ENCODE data around the gene ZCCHC7.

GRCh38 chr9:37239921-37240320, 119.5 kb downstream of the ZCCHC7 start:
- TF ChIP-seq FOS (IDR thresholded peaks at IDR 0.05; ENCODE audit: extremely low read depth, insufficient read length) (no peak), ZBTB49 (CRISPR knock-in tag; IDR thresholded peaks at IDR 0.05; ENCODE audit: borderline replicate concordance) (no peak), POLR2AphosphoS5 (IDR thresholded peaks at IDR 0.05; ENCODE audit: control insufficient read depth, insufficient read depth, low read depth, low read length) (no peak), TAF9B (IDR thresholded peaks at IDR 0.05; ENCODE audit: partially characterized antibody) (no peak), PRMT5 (CRISPR knock-in tag; IDR thresholded peaks at IDR 0.05) (no peak)
- TF ChIP-seq, protein P1, sequence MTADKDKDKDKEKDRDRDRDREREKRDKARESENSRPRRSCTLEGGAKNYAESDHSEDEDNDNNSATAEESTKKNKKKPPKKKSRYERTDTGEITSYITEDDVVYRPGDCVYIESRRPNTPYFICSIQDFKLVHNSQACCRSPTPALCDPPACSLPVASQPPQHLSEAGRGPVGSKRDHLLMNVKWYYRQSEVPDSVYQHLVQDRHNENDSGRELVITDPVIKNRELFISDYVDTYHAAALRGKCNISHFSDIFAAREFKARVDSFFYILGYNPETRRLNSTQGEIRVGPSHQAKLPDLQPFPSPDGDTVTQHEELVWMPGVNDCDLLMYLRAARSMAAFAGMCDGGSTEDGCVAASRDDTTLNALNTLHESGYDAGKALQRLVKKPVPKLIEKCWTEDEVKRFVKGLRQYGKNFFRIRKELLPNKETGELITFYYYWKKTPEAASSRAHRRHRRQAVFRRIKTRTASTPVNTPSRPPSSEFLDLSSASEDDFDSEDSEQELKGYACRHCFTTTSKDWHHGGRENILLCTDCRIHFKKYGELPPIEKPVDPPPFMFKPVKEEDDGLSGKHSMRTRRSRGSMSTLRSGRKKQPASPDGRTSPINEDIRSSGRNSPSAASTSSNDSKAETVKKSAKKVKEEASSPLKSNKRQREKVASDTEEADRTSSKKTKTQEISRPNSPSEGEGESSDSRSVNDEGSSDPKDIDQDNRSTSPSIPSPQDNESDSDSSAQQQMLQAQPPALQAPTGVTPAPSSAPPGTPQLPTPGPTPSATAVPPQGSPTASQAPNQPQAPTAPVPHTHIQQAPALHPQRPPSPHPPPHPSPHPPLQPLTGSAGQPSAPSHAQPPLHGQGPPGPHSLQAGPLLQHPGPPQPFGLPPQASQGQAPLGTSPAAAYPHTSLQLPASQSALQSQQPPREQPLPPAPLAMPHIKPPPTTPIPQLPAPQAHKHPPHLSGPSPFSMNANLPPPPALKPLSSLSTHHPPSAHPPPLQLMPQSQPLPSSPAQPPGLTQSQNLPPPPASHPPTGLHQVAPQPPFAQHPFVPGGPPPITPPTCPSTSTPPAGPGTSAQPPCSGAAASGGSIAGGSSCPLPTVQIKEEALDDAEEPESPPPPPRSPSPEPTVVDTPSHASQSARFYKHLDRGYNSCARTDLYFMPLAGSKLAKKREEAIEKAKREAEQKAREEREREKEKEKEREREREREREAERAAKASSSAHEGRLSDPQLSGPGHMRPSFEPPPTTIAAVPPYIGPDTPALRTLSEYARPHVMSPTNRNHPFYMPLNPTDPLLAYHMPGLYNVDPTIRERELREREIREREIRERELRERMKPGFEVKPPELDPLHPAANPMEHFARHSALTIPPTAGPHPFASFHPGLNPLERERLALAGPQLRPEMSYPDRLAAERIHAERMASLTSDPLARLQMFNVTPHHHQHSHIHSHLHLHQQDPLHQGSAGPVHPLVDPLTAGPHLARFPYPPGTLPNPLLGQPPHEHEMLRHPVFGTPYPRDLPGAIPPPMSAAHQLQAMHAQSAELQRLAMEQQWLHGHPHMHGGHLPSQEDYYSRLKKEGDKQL (CRISPR knock-in tag; IDR thresholded peaks at IDR 0.05; ENCODE audit: borderline replicate concordance): no peak
- TF ChIP-seq, protein P2, sequence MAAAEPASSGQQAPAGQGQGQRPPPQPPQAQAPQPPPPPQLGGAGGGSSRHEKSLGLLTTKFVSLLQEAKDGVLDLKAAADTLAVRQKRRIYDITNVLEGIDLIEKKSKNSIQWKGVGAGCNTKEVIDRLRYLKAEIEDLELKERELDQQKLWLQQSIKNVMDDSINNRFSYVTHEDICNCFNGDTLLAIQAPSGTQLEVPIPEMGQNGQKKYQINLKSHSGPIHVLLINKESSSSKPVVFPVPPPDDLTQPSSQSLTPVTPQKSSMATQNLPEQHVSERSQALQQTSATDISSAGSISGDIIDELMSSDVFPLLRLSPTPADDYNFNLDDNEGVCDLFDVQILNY (CRISPR knock-in tag; IDR thresholded peaks at IDR 0.05): no peak
